ENCODE data around the gene LIMK2.

LIMK2 gene

DNA sequence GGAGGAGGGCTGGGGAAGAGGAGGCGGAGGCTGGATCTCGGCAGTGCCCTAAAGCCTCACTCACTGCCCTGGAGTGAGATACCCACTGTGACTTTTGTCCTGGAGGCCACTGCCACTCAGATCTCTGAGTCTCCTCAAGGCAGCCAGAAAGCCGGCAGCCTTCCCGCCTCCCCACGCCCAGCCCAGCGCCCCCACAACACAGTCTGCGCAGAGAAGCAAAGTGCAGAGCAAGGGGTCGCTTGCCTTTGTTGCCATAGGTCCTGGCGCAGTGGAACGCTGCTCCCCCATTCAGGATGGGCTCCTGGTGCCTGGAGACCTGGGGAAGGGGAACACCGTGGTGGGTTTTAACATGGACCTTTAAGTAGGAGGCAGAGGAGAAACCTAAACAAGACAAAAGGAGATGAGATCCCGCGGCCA is 116.5 kb downstream of the LIMK2 start:
- TF ChIP-seq POU2F2 (IDR thresholded peaks at IDR 0.05; ENCODE audit: low read depth, low read length) (no peak), POLR2AphosphoS5 (IDR thresholded peaks at IDR 0.05; ENCODE audit: low read depth, low read length) (no peak), PAX5 (IDR thresholded peaks at IDR 0.05; ENCODE audit: insufficient read depth, low read length, severe bottlenecking) (no peak), POLR2A (IDR thresholded peaks at IDR 0.05; ENCODE audit: low read depth, low read length) (no peak), SPI1 (IDR thresholded peaks at IDR 0.05; ENCODE audit: low read depth, low read length) (no peak), TAF1 (IDR thresholded peaks at IDR 0.05; ENCODE audit: low read depth, low read length) (no peak)
- DNase-seq (ENCODE audit: insufficient read length, low spot score) (no peak), FAIRE-seq (no peak)

DNA sequence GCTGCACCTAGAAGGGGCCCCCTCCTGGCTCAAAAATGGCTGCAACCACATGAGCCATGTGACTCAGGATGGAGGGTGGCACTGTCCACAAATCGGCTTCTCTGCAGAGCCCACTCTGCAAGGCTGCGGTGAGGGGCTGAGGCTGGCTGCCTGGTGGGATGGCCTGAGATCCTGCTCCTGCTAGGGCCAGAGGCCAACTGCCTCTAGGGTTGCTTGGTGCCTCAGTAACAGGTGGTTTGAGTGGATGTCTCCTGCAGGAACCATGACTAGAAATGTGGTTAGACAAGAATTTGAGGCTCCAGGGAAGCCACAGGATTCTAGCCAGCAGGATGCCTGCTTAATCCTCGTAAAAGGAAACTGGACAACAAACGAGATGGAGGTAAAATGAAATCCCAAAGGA is 116.9 kb downstream of the LIMK2 start:
- FAIRE-seq: no peak
- no peak for DNase-seq (ENCODE audit: insufficient read length, low spot score)
- TF ChIP-seq TAF1 (IDR thresholded peaks at IDR 0.05; ENCODE audit: low read depth, low read length) (no peak), POLR2A (IDR thresholded peaks at IDR 0.05; ENCODE audit: low read depth, low read length) (no peak), PAX5 (IDR thresholded peaks at IDR 0.05; ENCODE audit: insufficient read depth, low read length, severe bottlenecking) (no peak), POU2F2 (IDR thresholded peaks at IDR 0.05; ENCODE audit: low read depth, low read length) (no peak), POLR2AphosphoS5 (IDR thresholded peaks at IDR 0.05; ENCODE audit: low read depth, low read length) (no peak), SPI1 (IDR thresholded peaks at IDR 0.05; ENCODE audit: low read depth, low read length) (no peak)
